ELF-1 (cell line): Measurements from ENCODE around the gene PIGP.
A peak's percentile ranks its signal among the peaks of the same experiment; 100 is the strongest.
"Not testable (repeated sequence)": the region's sequence is repeated elsewhere in the genome, so short reads cannot be mapped to it uniquely, and the experiment has no call there.

ENCODE experiments used
- DNase-seq: peaks from one replicate; pipeline ENCODE4 v3.0.0-alpha.2; 2016; ENCODE audit warnings: low read depth, low spot score

Gene PIGP

GRCh38 chr21:37072988-37073416 lies at the start of gene PIGP, which contains the start of gene TTC3:
Gene PIGP, minus strand, starts transcription at chr21:37073071. Its CDS starts 556 bp downstream, at chr21:37072515.
Gene TTC3, plus strand, starts transcription at chr21:37073254. Its CDS starts 14,004 bp downstream, at chr21:37087258.
- peak; percentile 93 for DNase-seq

- peak; percentile 23 for DNase-seq
Observed at GRCh38 chr21:37119421-37120218, 46.7 kb upstream of the PIGP start.

GRCh38 chr21:37118187-37118826 lies 45.4 kb upstream of the PIGP start:
- no peak for DNase-seq

- DNase-seq, result no peak
Observed at GRCh38 chr21:37117204-37117603, 44.3 kb upstream of the PIGP start.

GRCh38 chr21:37116459-37116858 lies 43.6 kb upstream of the PIGP start:
- DNase-seq, result not testable (repeated sequence)

GRCh38 chr21:37114301-37114700 lies 41.4 kb upstream of the PIGP start:
- DNase-seq, result not testable (repeated sequence)

- not testable (repeated sequence) for DNase-seq
Observed at GRCh38 chr21:37111029-37111428, 38.2 kb upstream of the PIGP start.

GRCh38 chr21:37106998-37107397 lies 34.1 kb upstream of the PIGP start:
- no peak for DNase-seq

GRCh38 chr21:37102746-37103145 lies 29.9 kb upstream of the PIGP start:
- DNase-seq, result not testable (repeated sequence)

- DNase-seq, result no peak
Observed at GRCh38 chr21:37101384-37101783, 28.5 kb upstream of the PIGP start.

GRCh38 chr21:37100316-37100715 lies 27.4 kb upstream of the PIGP start:
- no peak for DNase-seq

- DNase-seq, result no peak
Observed at GRCh38 chr21:37098751-37099150, 25.9 kb upstream of the PIGP start.

- DNase-seq, result no peak
Observed at GRCh38 chr21:37095821-37096220, 22.9 kb upstream of the PIGP start.

- no peak for DNase-seq
Observed at GRCh38 chr21:37093977-37094376, 21.1 kb upstream of the PIGP start.

- DNase-seq, result no peak
Observed at GRCh38 chr21:37088186-37088735, 15.4 kb upstream of the PIGP start.

GRCh38 chr21:37087188-37087587 lies 14.3 kb upstream of the PIGP start:
- DNase-seq, result no peak

GRCh38 chr21:37085726-37086125 lies 12.9 kb upstream of the PIGP start:
- no peak for DNase-seq

- no peak for DNase-seq
Observed at GRCh38 chr21:37082856-37083528, 10.1 kb upstream of the PIGP start.

- DNase-seq, result no peak
Observed at GRCh38 chr21:37082375-37082774, 9.5 kb upstream of the PIGP start.

- DNase-seq, result peak; percentile 30
Observed at GRCh38 chr21:37079211-37079824, 6.4 kb upstream of the PIGP start.

- no peak for DNase-seq
Observed at GRCh38 chr21:37077403-37077802, 4.5 kb upstream of the PIGP start.
